Natural killer cell (primary cell): ENCODE results near the gene ASAP3. TPM values are rescaled to one million over a fixed set of nuclear protein-coding genes. Genes with fewer than 3 reads are reported as not detected.

Experiments used
- ATAC-seq, 3 donors: fragments of 150-1000 bp in 2 of 3; fragments of 200-7000 bp in 1 of 3; cut with Tn5 transposase; 1 replicate in 1 of 3; 2 replicates in 2 of 3; pipeline ENCODE4 v1.10.0; 2021; ENCODE audit warnings: mild to moderate bottlenecking in 2 of 3, moderate library complexity in 2 of 3
- DNase-seq, 2 donors: peaks; one replicate each; pipeline versions ENCODE4 v3.0.0 to v3.0.0-alpha.2; 2013 to 2021; ENCODE audit warnings: mixed read lengths in 1 of 2
- H3K27ac ChIP-seq: one replicate; pipeline ENCODE4 v1.5.1; 2013; ENCODE audit warnings: mild to moderate bottlenecking, low read length
- H3K27me3 ChIP-seq: one replicate; pipeline ENCODE4 v1.6.1; 2013; ENCODE audit warnings: low read length; ENCODE audit not compliant: control insufficient read depth, insufficient read depth
- H3K36me3 ChIP-seq: one replicate; pipeline ENCODE4 v1.6.1; 2013; ENCODE audit warnings: low read length; ENCODE audit not compliant: control insufficient read depth, insufficient read depth
- H3K4me1 ChIP-seq: one replicate; pipeline ENCODE4 v1.6.1; 2013; ENCODE audit warnings: low read length; ENCODE audit not compliant: control insufficient read depth, insufficient read depth
- H3K4me3 ChIP-seq: one replicate; pipeline ENCODE4 v1.5.1; 2013; ENCODE audit warnings: low read length
- H3K9me3 ChIP-seq: one replicate; pipeline ENCODE4 v1.6.1; 2013; ENCODE audit warnings: low read length; ENCODE audit not compliant: control insufficient read depth, insufficient read depth
- H3K27ac Mint-ChIP-seq, 2 donors: one replicate each; pipeline ENCODE4 v1.8.0; 2022; ENCODE audit warnings: mild to moderate bottlenecking in 2 of 2, mixed read lengths in 2 of 2, moderate library complexity in 1 of 2
- H3K27me3 Mint-ChIP-seq, 2 donors: one replicate each; pipeline ENCODE4 v1.8.0; 2022; ENCODE audit warnings: low read depth in 2 of 2, mixed read lengths in 2 of 2
- H3K36me3 Mint-ChIP-seq: one replicate; pipeline ENCODE4 v1.8.0; 2022; ENCODE audit warnings: mixed read lengths
- H3K4me1 Mint-ChIP-seq, 2 donors: one replicate each; pipeline ENCODE4 v1.8.0; 2022; ENCODE audit warnings: mixed read lengths in 2 of 2
- H3K4me3 Mint-ChIP-seq: one replicate; pipeline ENCODE4 v1.8.0; 2022; ENCODE audit warnings: mild to moderate bottlenecking, moderate library complexity, mixed read lengths
- H3K9me3 Mint-ChIP-seq, 2 donors: one replicate each; pipeline ENCODE4 v1.8.0; 2022; ENCODE audit warnings: mixed read lengths in 2 of 2
- WGBS: methylation state at CpG from one replicate; pipeline ENCODE4 v1.1.7; 2013; ENCODE audit warnings: missing lambda C conversion rate; ENCODE audit not compliant: insufficient coverage; 5-methylcytosine and 5-hydroxymethylcytosine counted together
- intact Hi-C: fragments of 100-400 bp; cut with micrococcal nuclease; formaldehyde crosslinking; loops from one replicate; pipeline ENCODE4 v1.14.2; 2022
- total RNA-seq, 4 donors: library from RNA; stranded (reverse); fragments of 120-200 nt in 1 of 4; gene quantifications; one replicate each; pipeline versions ENCODE4 v1.2.3 to v1.2.4, GENCODE V29; 2013 to 2022
- TF ChIP-seq, protein P1 (sequence below): fragments of 200-600 bp; IDR thresholded peaks from one replicate; pipeline ENCODE4 v1.8.0; 2022; ENCODE audit warnings: antibody characterized with exemption

Gene ASAP3
- total RNA-seq, 3 donors from 2014 or later (not counting 1 experiment from before 2014, with no cell fraction given): 0.25 to 0.70 (median 0.59) TPM

DNA sequence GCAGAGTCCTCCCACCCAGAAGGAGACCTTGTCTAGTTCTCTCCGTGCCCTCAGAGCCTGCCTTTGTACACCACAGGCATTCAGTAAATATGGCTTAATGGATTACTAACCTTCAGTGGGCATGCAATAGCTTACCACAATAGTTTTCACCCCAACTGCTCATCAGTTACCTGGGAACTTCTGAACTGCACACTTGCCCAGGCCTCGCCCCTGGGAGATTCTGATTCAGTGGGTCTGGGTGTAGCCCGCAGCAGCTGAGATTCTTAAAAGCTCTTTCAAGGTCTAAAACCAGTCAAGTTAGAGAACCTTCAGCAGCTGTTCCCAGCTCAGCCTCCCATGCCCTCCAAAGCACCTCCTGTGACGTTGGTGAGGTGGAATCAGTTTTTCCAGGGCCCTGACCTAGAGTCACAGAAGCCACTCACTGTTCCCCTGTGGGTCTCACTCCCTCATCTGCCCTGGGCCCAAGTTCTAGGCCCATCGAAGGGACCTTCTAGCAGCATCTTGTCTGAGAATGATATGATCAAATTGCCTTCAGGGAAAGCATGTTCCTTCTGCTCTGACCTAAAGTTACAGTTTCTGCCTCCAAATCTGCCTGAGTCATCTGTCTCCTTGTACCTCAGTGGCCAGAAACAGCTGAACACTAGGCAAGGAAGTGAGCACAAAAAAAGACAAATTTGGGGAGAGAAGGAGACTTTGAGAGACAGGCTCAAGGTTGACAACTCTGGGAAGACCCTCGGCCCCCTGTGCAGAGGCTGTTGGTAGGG lies 10.8 kb downstream of the ASAP3 start:
- Histone ChIP-seq H3K4me3 (no peak overlapping the region), H3K27ac (no peak overlapping the region), H3K36me3 (no peaks in the 10 kb centered on the region), H3K4me1 (no peaks in the 10 kb centered on the region), H3K9me3 (no peaks in the 10 kb centered on the region), H3K27me3 (no peaks in the 10 kb centered on the region)
- ATAC-seq (no peak), DNase-seq (no peak)
- Mint-ChIP-seq H3K4me1 (no peaks in the 10 kb centered on the region), H3K27ac (no peak overlapping the region), H3K36me3 (no peaks in the 10 kb centered on the region), H3K4me3 (no peak overlapping the region), H3K9me3 (no peaks in the 10 kb centered on the region), H3K27me3 (peaks cover 8% of the 10 kb centered on the region in 2 donors)
- intact Hi-C loops: no loop called here
- TF ChIP-seq, protein P1, sequence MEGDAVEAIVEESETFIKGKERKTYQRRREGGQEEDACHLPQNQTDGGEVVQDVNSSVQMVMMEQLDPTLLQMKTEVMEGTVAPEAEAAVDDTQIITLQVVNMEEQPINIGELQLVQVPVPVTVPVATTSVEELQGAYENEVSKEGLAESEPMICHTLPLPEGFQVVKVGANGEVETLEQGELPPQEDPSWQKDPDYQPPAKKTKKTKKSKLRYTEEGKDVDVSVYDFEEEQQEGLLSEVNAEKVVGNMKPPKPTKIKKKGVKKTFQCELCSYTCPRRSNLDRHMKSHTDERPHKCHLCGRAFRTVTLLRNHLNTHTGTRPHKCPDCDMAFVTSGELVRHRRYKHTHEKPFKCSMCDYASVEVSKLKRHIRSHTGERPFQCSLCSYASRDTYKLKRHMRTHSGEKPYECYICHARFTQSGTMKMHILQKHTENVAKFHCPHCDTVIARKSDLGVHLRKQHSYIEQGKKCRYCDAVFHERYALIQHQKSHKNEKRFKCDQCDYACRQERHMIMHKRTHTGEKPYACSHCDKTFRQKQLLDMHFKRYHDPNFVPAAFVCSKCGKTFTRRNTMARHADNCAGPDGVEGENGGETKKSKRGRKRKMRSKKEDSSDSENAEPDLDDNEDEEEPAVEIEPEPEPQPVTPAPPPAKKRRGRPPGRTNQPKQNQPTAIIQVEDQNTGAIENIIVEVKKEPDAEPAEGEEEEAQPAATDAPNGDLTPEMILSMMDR: no peak
- 94% methylated on average over 5 of the region's 6 CpGs for WGBS

DNA sequence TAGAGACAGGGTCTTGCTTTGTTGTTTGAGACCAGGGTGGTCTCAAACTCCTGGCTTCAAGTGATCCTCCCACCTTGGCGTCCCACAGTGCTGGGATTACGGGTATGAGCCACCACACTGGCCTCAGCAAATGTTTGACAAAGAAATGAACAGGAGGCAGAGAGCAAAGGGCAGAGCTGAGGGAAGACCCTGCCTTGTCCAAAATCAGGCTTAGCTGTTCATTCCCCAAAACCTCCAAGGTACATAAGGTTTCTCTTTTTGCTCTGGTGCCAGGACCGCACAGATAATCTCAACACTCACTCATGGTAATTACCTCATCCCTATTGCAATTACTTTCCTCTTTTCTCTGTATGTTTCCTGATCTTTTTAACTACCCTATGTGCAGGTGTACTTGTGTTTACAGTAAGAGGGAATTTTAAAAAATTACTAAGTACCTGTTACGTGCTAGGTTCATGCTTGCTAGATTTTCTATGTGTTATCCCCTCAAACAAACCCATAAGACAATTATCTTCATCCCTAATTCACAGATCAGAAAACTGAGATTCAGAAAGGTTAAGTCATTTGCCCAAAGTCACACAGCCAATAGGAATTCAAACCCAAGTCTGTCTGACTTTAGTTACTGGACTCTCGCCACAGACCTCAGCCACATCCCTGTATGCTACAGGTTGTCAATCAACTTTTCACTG lies 11.5 kb downstream of the ASAP3 start:
- H3K36me3 Mint-ChIP-seq: no peaks in the 10 kb centered on the region
- intact Hi-C loops: no loop called here
- Histone ChIP-seq H3K27me3 (no peaks in the 10 kb centered on the region), H3K9me3 (no peaks in the 10 kb centered on the region), H3K4me1 (no peaks in the 10 kb centered on the region), H3K27ac (no peak overlapping the region), H3K36me3 (no peaks in the 10 kb centered on the region), H3K4me3 (no peak overlapping the region)
- no peak for ATAC-seq
- no peak for DNase-seq
- H3K4me3 Mint-ChIP-seq: no peak overlapping the region
- TF ChIP-seq, protein P1: no peak
- H3K4me1 Mint-ChIP-seq: no peaks in the 10 kb centered on the region
- H3K9me3 Mint-ChIP-seq: no peaks in the 10 kb centered on the region
- no peak overlapping the region for H3K27ac Mint-ChIP-seq
- WGBS: 94% methylated on average over 5 of the region's 5 CpGs
- peaks cover 8% of the 10 kb centered on the region in 2 donors for H3K27me3 Mint-ChIP-seq

DNA sequence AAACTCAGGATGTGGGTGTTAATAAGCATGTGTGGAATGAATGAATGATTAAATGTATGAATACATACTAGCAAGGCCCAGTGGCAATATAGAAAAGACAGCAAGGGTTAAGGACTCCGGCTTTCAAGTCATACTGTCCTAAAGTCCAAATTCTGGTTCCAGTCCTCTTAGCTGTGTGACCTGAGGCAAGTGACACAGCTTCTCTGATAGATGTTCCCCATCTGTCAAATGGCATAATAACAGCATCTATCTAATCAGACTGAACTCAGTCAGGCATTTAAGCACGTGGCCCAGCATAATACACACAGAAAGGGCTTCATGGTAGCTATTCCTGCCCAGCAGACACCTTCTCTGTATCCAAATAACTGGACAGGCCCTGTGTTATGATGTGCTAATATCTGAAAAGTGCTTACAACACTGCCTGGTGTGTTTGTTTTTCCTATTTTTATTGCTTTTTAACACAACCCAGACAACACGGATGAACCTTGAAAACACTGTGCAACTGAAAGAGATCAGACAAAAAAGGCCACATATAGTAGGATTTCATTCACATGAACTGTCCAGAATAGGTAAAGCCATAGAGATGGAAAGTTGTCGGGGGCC lies 12.4 kb downstream of the ASAP3 start:
- Histone ChIP-seq H3K4me1 (no peaks in the 10 kb centered on the region), H3K4me3 (no peak overlapping the region), H3K36me3 (no peaks in the 10 kb centered on the region), H3K9me3 (no peaks in the 10 kb centered on the region), H3K27ac (no peak overlapping the region), H3K27me3 (no peaks in the 10 kb centered on the region)
- ATAC-seq (no peak), DNase-seq (no peak)
- H3K4me3 Mint-ChIP-seq: no peak overlapping the region
- intact Hi-C loops: no loop called here
- no peaks in the 10 kb centered on the region for H3K4me1 Mint-ChIP-seq
- H3K36me3 Mint-ChIP-seq: no peaks in the 10 kb centered on the region
- no peak overlapping the region for H3K27ac Mint-ChIP-seq
- H3K9me3 Mint-ChIP-seq: no peaks in the 10 kb centered on the region
- 83% methylated on average over 4 of the region's 4 CpGs for WGBS
- H3K27me3 Mint-ChIP-seq: peaks cover 5 to 7% of the 10 kb centered on the region in 2 donors
- TF ChIP-seq, protein P1: no peak
